Activated CD4-positive, alpha-beta memory T cell treated with anti-CD3 and anti-CD28 coated beads, Interleukin-2, amount 10 ng/mL, durations not matched to agents 7 days and 5 days (primary cell): Measurements from ENCODE around the gene CGB2. TPM values are rescaled to one million over a fixed set of nuclear protein-coding genes. Genes with fewer than 3 reads are reported as not detected.

Source experiments
- total RNA-seq, 2 experiments: library from RNA; stranded (reverse); gene quantifications; one replicate each; pipeline ENCODE4 v1.2.3, GENCODE V29; 2021

Gene CGB2
- total RNA-seq, 2 experiments from 2014 or later = not detected

Other genes with a start within 250 kb of the CGB2 start
- 10 to 100 TPM; 39.8 TPM for gene BCAT2, start 220.9 kb upstream of the CGB2 start, total RNA-seq
- gene HSD17B14, start 195.4 kb upstream of the CGB2 start, total RNA-seq = under 1 TPM; 0.50 to 0.63 TPM
- 1 to 10 TPM; 4.5 to 5.5 TPM for gene PLEKHA4, start 163.3 kb upstream of the CGB2 start, total RNA-seq
- gene PPP1R15A, start 159.5 kb upstream of the CGB2 start, total RNA-seq = 10 to 100 TPM; 77.2 to 81.4 TPM
- under 1 TPM in 1 of 2 experiments, not detected in 1; 0.13 TPM for gene TULP2, start 133.1 kb upstream of the CGB2 start, total RNA-seq
- 100 to 1,000 TPM; 287 to 300 TPM for gene NUCB1, start 131.6 kb upstream of the CGB2 start, total RNA-seq
- 1 to 10 TPM; 1.6 to 2.9 TPM for gene DHDH, start 98.2 kb upstream of the CGB2 start, total RNA-seq
- gene BAX, start 77.0 kb upstream of the CGB2 start, total RNA-seq = 100 to 1,000 TPM; 255 to 258 TPM
- gene FTL, start 66.6 kb upstream of the CGB2 start, total RNA-seq = 1,000 to 10,000 TPM; 1,110 to 1,123 TPM
- 10 to 100 TPM; 55.1 to 56.3 TPM for gene GYS1, start 38.6 kb upstream of the CGB2 start, total RNA-seq
- gene RUVBL2, start 38.0 kb upstream of the CGB2 start, total RNA-seq = 10 to 100 TPM; 74.7 to 80.1 TPM
- gene LHB, start 14.8 kb upstream of the CGB2 start, total RNA-seq = under 1 TPM; 0.63 to 0.88 TPM
- gene CGB3, start 7.6 kb upstream of the CGB2 start, total RNA-seq = not detected
- gene CGB1, start 5.0 kb downstream of the CGB2 start, total RNA-seq = not detected
- gene CGB5, start 12.0 kb downstream of the CGB2 start, total RNA-seq = not detected
- not detected for gene CGB8, start 17.2 kb downstream of the CGB2 start, total RNA-seq
- not detected for gene CGB7, start 25.9 kb downstream of the CGB2 start, total RNA-seq
- not detected for gene NTF4, start 32.9 kb downstream of the CGB2 start, total RNA-seq
- not detected for gene KCNA7, start 40.8 kb downstream of the CGB2 start, total RNA-seq
- gene SNRNP70, start 53.6 kb downstream of the CGB2 start, total RNA-seq = 100 to 1,000 TPM; 179 to 188 TPM
- 1 to 10 TPM; 4.3 to 4.7 TPM for gene LIN7B, start 82.5 kb downstream of the CGB2 start, total RNA-seq
- gene C19orf73, start 87.3 kb downstream of the CGB2 start, total RNA-seq = 1 to 10 TPM; 1.0 TPM
- 1 to 10 TPM; 2.6 TPM for gene PPFIA3, start 87.7 kb downstream of the CGB2 start, total RNA-seq
- not detected for gene HRC, start 123.5 kb downstream of the CGB2 start, total RNA-seq
- gene TRPM4, start 125.9 kb downstream of the CGB2 start, total RNA-seq = under 1 TPM in 1 of 2 experiments, not detected in 1; 0.58 TPM